Chondrocyte (in vitro differentiated cells): ENCODE results near the gene PYDC1. TPM values are rescaled to one million over a fixed set of nuclear protein-coding genes. Genes with fewer than 3 reads are reported as not detected.

Source experiments
- DNase-seq: peaks from one replicate; pipeline ENCODE4 v3.0.0; 2021; ENCODE audit warnings: mixed read lengths, low spot score
- H3K27ac Mint-ChIP-seq: one replicate; pipeline ENCODE4 v1.8.0; 2021; ENCODE audit warnings: mild to moderate bottlenecking, moderate library complexity, mixed read lengths; ENCODE audit not compliant: unreplicated experiment
- H3K27me3 Mint-ChIP-seq: 2 replicates; pipeline ENCODE4 v1.8.0; 2021; ENCODE audit warnings: low read depth, mixed read lengths
- H3K36me3 Mint-ChIP-seq: 2 replicates; pipeline ENCODE4 v1.8.0; 2021; ENCODE audit warnings: low read depth, mixed read lengths
- H3K4me1 Mint-ChIP-seq: 2 replicates; pipeline ENCODE4 v1.8.0; 2021; ENCODE audit warnings: low read depth, mild to moderate bottlenecking, mixed read lengths
- H3K4me3 Mint-ChIP-seq: one replicate; pipeline ENCODE4 v1.8.0; 2021; ENCODE audit warnings: mild to moderate bottlenecking, moderate library complexity, mixed read lengths; ENCODE audit not compliant: unreplicated experiment
- H3K9me3 Mint-ChIP-seq: 2 replicates; pipeline ENCODE4 v1.8.0; 2021; ENCODE audit warnings: low read depth, mixed read lengths
- CTCF ChIP-seq: fragments of 200-600 bp; sonication (generic); IDR thresholded peaks from 2 replicates; pipeline ENCODE4 v1.5.0; 2021; ENCODE audit warnings: antibody characterized with exemption, mild to moderate bottlenecking, moderate library complexity
- total RNA-seq: library from RNA; stranded (reverse); gene quantifications from 3 replicates; pipeline ENCODE4 v1.2.1, GENCODE V29; 2021

Gene PYDC1
- total RNA-seq, 1 donor from 2014 or later: not detected

- no peak for TF ChIP-seq CTCF
- Mint-ChIP-seq H3K4me1 (peaks cover 20% of the 10 kb centered on the region), H3K36me3 (no peaks in the 10 kb centered on the region), H3K4me3 (peak within 1 kb of the TSS; percentile 66), H3K27ac (no peak within 1 kb of the TSS), H3K9me3 (no peaks in the 10 kb centered on the region), H3K27me3 (peaks cover 54% of the 10 kb centered on the region)
- DNase-seq: no peak
These were observed 2.8 kb downstream of the PYDC1 start, which contains the start of gene TRIM72 for GRCh38 chr16:31213877-31214707. Gene TRIM72, plus strand, starts transcription at chr16:31214119. Its CDS starts 620 bp downstream, at chr16:31214739.

- no peak for DNase-seq
- Mint-ChIP-seq H3K9me3 (no peaks in the 10 kb centered on the region), H3K27ac (no peak overlapping the region), H3K4me1 (peaks cover 20% of the 10 kb centered on the region), H3K36me3 (no peaks in the 10 kb centered on the region), H3K4me3 (no peak overlapping the region), H3K27me3 (peaks cover 47% of the 10 kb centered on the region)
- TF ChIP-seq CTCF: no peak
These were observed 3.6 kb downstream of the PYDC1 start for GRCh38 chr16:31213342-31213741.

- peaks cover 4% of the 10 kb centered on the region for H3K4me1 Mint-ChIP-seq
- peak; percentile 36 for DNase-seq
- no peak overlapping the region for H3K27ac Mint-ChIP-seq
- peaks cover 38% of the 10 kb centered on the region for H3K27me3 Mint-ChIP-seq
- H3K9me3 Mint-ChIP-seq: no peaks in the 10 kb centered on the region
- no peak for TF ChIP-seq CTCF
- H3K36me3 Mint-ChIP-seq: no peaks in the 10 kb centered on the region
- H3K4me3 Mint-ChIP-seq: no peak overlapping the region
These were observed 10.2 kb downstream of the PYDC1 start for GRCh38 chr16:31206776-31207175.

GRCh38 chr16:31204871-31205666 lies 11.9 kb downstream of the PYDC1 start:
- no peak overlapping the region for H3K27ac Mint-ChIP-seq
- H3K4me1 Mint-ChIP-seq: peaks cover 15% of the 10 kb centered on the region
- H3K9me3 Mint-ChIP-seq: no peaks in the 10 kb centered on the region
- H3K4me3 Mint-ChIP-seq: no peak overlapping the region
- H3K27me3 Mint-ChIP-seq: peaks cover 31% of the 10 kb centered on the region
- TF ChIP-seq CTCF: no peak
- peak; percentile 43 for DNase-seq
- no peaks in the 10 kb centered on the region for H3K36me3 Mint-ChIP-seq
